CD4-positive, alpha-beta T cell (primary cell): ENCODE results near the gene JPH4. TPM values are rescaled to one million over a fixed set of nuclear protein-coding genes. Genes with fewer than 3 reads are reported as not detected.

Experiments
- ATAC-seq: fragments of 200-7000 bp; cut with Tn5 transposase; one replicate; pipeline ENCODE4 v1.10.0; 2022; ENCODE audit warnings: mild to moderate bottlenecking; ENCODE audit not compliant: poor library complexity
- CTCF ChIA-PET: fragments of 350-600 bp; sonication (Branson Sonifier 250); formaldehyde crosslinking; loops from one replicate; lab custom pipeline; 2021; ENCODE audit warnings: antibody characterized with exemption, inconsistent platforms; lab: Charles Lee
- POLR2A ChIA-PET: fragments of 350-600 bp; sonication (Branson Sonifier 250); formaldehyde crosslinking; loops from one replicate; lab custom pipeline; 2021; ENCODE audit warnings: antibody characterized with exemption, inconsistent platforms; lab: Charles Lee
- DNase-seq, 14 experiments: peaks; one replicate each; pipeline ENCODE4 v3.0.0-alpha.2; 2013 to 2020; ENCODE audit warnings: mixed read lengths in 2 of 14
- H3K27ac ChIP-seq, 2 donors: one replicate each; pipeline versions ENCODE4 v1.5.1 to v1.7.0; 2013; ENCODE audit warnings: low read length in 2 of 2, low read depth in 1 of 2, mild to moderate bottlenecking in 1 of 2
- H3K27me3 ChIP-seq, 2 experiments: 1 replicate in 1 of 2; 2 replicates in 1 of 2; pipeline versions ENCODE4 v1.6.1 to v1.7.0; 2013; ENCODE audit warnings: low read length in 2 of 2, control low read depth in 1 of 2, mild to moderate bottlenecking in 1 of 2, moderate library complexity in 1 of 2; ENCODE audit not compliant: insufficient read depth in 2 of 2, control insufficient read depth in 1 of 2
- H3K36me3 ChIP-seq: one replicate; pipeline ENCODE4 v1.6.1; 2013; ENCODE audit warnings: low read length, control low read depth; ENCODE audit not compliant: insufficient read depth
- H3K4me1 ChIP-seq: one replicate; pipeline ENCODE4 v1.6.1; 2013; ENCODE audit warnings: low read length, control low read depth; ENCODE audit not compliant: insufficient read depth
- H3K4me3 ChIP-seq: one replicate; pipeline ENCODE4 v1.5.1; 2013; ENCODE audit warnings: mild to moderate bottlenecking, low read length, moderate library complexity
- H3K9me3 ChIP-seq, 2 experiments: 1 replicate in 1 of 2; 2 replicates in 1 of 2; pipeline versions ENCODE4 v1.6.1 to v1.7.0; 2013; ENCODE audit warnings: low read length in 2 of 2, mild to moderate bottlenecking in 2 of 2, control low read depth in 1 of 2, moderate library complexity in 1 of 2; ENCODE audit not compliant: control insufficient read depth in 1 of 2, insufficient read depth in 1 of 2
- H3K27ac Mint-ChIP-seq: one replicate; pipeline ENCODE4 v1.8.0; 2020; ENCODE audit warnings: mixed read lengths
- H3K27me3 Mint-ChIP-seq: one replicate; pipeline ENCODE4 v1.8.0; 2021; ENCODE audit warnings: mixed read lengths
- H3K36me3 Mint-ChIP-seq: one replicate; pipeline ENCODE4 v1.8.0; 2021; ENCODE audit warnings: low read depth, mixed read lengths
- H3K4me1 Mint-ChIP-seq: one replicate; pipeline ENCODE4 v1.8.0; 2021; ENCODE audit warnings: low read depth, mixed read lengths
- H3K4me3 Mint-ChIP-seq: one replicate; pipeline ENCODE4 v1.8.0; 2020; ENCODE audit warnings: mild to moderate bottlenecking, mixed read lengths
- H3K9me3 Mint-ChIP-seq: one replicate; pipeline ENCODE4 v1.8.0; 2020; ENCODE audit warnings: mixed read lengths
- intact Hi-C, 2 experiments: fragments of 100-400 bp; cut with DNase I in 1 of 2; cut with micrococcal nuclease in 1 of 2; formaldehyde crosslinking; loops; one replicate each; pipeline versions ENCODE4 v1.15.1 to v1.9.0; 2023 to 2025; cut with DNase I, micrococcal nuclease
- total RNA-seq, 174 experiments: library from RNA in 2 of 174; stranded (reverse) in 2 of 174; gene quantifications; one replicate each; pipeline ENCODE4 v1.2.3 and lab custom pipeline; 2021 to 2026
- TF ChIP-seq, protein P1 (sequence below): fragments of 200-600 bp; IDR thresholded peaks from one replicate; pipeline ENCODE4 v1.8.0; 2022; ENCODE audit warnings: antibody characterized with exemption, mild to moderate bottlenecking

Gene JPH4
- total RNA-seq, 2 experiments from 2014 or later, result not detected

DNA sequence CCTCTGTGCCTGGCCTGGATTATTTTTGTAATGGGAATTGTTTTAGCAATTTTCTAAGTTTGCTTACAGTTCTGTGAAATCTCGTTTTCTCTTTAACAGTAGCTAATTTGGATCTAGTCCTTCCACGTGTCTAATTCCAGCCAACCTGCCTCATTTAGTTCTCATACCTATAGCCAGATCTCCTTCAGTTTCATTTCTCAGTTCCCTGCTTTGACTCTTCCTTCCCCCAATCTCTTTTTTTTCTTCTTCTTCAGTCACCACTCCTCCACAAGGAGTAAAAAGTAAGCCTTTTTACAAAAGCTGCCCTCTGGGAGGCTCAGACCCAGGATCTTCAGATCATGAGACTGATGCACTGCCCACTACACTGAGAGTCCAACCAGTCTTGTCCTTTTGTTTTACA is 21.1 kb downstream of the JPH4 start:
- intact Hi-C loops, result loop anchor here in 1 of 2 experiments (5.0 kb wide), 2 partner anchors 235 to 290 kb away; partner anchors contain the start of gene PABPN1
- H3K4me1 Mint-ChIP-seq, result peaks cover 32% of the 10 kb centered on the region
- DNase-seq (no peak), ATAC-seq (no peak)
- no peaks in the 10 kb centered on the region for H3K9me3 Mint-ChIP-seq
- ChIA-PET CTCF (no interaction called here), POLR2A (interaction anchor here (0.6 to 1.0 kb wide), 2 partner anchors 9 to 79 kb away, joined by 3 to 4 read pairs; no protein-coding TSS in a partner anchor)
- Histone ChIP-seq H3K4me1 (peaks cover 30% of the 10 kb centered on the region), H3K9me3 (no peaks in the 10 kb centered on the region), H3K27ac (peak overlapping the region in 1 of 2 donors; percentile 5), H3K36me3 (peaks cover 43% of the 10 kb centered on the region), H3K27me3 (no peaks in the 10 kb centered on the region), H3K4me3 (no peak overlapping the region)
- no peaks in the 10 kb centered on the region for H3K27me3 Mint-ChIP-seq
- peak overlapping the region; percentile 84 for H3K4me3 Mint-ChIP-seq
- peak overlapping the region; percentile 3 for H3K27ac Mint-ChIP-seq
- peaks cover 35% of the 10 kb centered on the region for H3K36me3 Mint-ChIP-seq
- TF ChIP-seq, protein P1, sequence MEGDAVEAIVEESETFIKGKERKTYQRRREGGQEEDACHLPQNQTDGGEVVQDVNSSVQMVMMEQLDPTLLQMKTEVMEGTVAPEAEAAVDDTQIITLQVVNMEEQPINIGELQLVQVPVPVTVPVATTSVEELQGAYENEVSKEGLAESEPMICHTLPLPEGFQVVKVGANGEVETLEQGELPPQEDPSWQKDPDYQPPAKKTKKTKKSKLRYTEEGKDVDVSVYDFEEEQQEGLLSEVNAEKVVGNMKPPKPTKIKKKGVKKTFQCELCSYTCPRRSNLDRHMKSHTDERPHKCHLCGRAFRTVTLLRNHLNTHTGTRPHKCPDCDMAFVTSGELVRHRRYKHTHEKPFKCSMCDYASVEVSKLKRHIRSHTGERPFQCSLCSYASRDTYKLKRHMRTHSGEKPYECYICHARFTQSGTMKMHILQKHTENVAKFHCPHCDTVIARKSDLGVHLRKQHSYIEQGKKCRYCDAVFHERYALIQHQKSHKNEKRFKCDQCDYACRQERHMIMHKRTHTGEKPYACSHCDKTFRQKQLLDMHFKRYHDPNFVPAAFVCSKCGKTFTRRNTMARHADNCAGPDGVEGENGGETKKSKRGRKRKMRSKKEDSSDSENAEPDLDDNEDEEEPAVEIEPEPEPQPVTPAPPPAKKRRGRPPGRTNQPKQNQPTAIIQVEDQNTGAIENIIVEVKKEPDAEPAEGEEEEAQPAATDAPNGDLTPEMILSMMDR, result no peak

DNA sequence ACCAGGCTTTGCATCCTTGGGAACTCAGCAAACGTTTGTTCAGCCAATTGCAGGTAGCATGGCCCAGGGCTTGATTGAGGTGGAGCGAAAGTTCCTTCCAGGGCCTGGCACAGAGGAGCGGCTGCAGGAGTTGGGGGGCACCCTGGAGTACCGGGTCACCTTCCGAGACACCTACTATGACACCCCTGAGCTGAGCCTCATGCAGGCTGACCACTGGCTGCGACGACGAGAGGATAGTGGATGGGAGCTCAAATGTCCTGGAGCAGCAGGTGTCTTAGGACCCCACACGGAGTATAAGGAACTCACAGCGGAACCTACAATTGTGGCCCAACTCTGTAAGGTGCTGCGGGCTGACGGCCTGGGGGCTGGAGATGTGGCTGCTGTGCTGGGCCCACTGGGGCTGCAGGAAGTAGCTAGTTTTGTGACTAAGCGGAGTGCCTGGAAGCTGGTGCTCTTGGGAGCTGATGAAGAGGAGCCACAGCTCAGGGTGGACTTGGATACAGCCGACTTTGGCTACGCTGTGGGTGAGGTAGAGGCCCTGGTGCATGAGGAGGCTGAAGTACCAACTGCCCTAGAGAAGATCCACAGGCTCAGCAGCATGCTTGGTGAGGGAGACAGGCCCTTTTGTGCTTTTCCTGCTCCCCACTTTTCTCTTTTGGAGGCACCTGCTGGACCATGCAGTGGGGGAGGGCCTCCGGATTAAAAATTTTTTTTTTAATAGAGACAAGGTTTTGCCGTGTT is 21.7 kb downstream of the JPH4 start:
- H3K4me3 ChIP-seq, result peak overlapping the region; percentile 94
- POLR2A ChIA-PET, result interaction anchor here (0.8 to 1.5 kb wide), 4 partner anchors 79 to 461 kb away, joined by 3 to 4 read pairs (median 4); partner anchors contain the start of genes C14orf119 and PABPN1
- H3K36me3 ChIP-seq, result peaks cover 36% of the 10 kb centered on the region
- no peaks in the 10 kb centered on the region for H3K9me3 ChIP-seq
- ATAC-seq (no peak), DNase-seq (peak in 1 of 14 experiments; percentile 30)
- H3K36me3 Mint-ChIP-seq, result peaks cover 33% of the 10 kb centered on the region
- intact Hi-C loops, result loop anchor here in 1 of 2 experiments (5.0 kb wide), 2 partner anchors 235 to 290 kb away; partner anchors contain the start of gene PABPN1
- H3K27me3 ChIP-seq, result no peaks in the 10 kb centered on the region
- H3K27me3 Mint-ChIP-seq, result peaks cover 1% of the 10 kb centered on the region
- H3K4me3 Mint-ChIP-seq, result peak overlapping the region; percentile 99
- TF ChIP-seq, protein P1, result no peak
- CTCF ChIA-PET, result interaction anchor here (0.6 to 2.0 kb wide), 2 partner anchors 14 to 79 kb away, joined by 3 to 8 read pairs; no protein-coding TSS in a partner anchor
- peak overlapping the region; percentile 87 to 89 for H3K27ac ChIP-seq
- peak overlapping the region; percentile 79 for H3K27ac Mint-ChIP-seq
- H3K4me1 Mint-ChIP-seq, result peaks cover 35% of the 10 kb centered on the region
- H3K4me1 ChIP-seq, result peaks cover 34% of the 10 kb centered on the region
- no peaks in the 10 kb centered on the region for H3K9me3 Mint-ChIP-seq

DNA sequence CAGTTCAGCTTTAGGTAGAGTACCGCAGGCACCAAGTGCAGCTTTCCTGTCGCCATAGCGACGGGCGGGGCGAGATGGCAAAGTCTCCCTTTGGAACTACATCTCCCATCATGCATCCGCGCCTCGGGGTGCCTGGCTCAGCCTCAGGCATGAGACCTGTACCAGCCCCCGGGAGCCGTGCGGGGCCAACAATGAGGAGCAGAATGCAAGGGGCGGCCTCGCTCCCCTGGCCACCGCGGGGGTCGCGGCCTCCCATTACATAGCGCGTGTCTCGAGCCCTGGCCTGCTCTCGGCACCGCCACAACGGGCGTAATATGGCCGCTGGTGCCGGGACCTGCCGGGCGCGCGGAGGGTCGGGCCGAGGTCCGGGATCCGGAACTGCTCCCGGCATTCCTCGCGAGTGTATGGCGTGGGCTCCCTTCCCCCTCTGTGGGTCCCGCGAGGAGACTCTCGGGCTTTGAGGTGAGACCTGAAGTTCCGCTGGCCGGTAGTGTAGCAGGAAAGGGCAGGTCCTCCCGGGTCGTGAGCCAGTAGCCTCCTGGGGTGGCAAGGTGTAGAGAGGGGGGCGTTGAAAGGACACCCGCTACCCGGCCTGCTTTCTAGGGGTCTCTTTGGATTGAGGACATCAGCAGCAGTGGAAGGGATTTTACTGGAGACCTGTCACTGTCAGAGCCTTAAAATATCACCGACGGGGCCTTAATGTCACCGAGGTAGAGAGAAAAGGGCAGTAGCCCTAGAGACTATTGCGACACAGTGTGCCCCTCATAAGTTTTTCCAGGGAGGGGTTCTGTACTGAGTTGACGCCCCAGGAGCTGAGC is 22.5 kb downstream of the JPH4 start, which contains the start of gene THTPA:
Gene THTPA (plus strand): TSS at position 390 of the 818 bp plus-strand sequence. CDS start 487 bp downstream, outside the sequence.
- Mint-ChIP-seq H3K27ac (peak within 1 kb of the TSS; percentile 79), H3K27me3 (peaks cover 9% of the 10 kb centered on the region), H3K4me1 (peaks cover 42% of the 10 kb centered on the region), H3K36me3 (peaks cover 26% of the 10 kb centered on the region), H3K4me3 (peak within 1 kb of the TSS; percentile 99), H3K9me3 (no peaks in the 10 kb centered on the region)
- ATAC-seq (peak; percentile 91), DNase-seq (peak; percentile 86 to 96 (median 91))
- peak within 1 kb of the TSS; percentile 94 for H3K4me3 ChIP-seq
- TF ChIP-seq, protein P1, result no peak
- H3K4me1 ChIP-seq, result peaks cover 40% of the 10 kb centered on the region
- H3K9me3 ChIP-seq, result no peaks in the 10 kb centered on the region
- ChIA-PET POLR2A (interaction anchor here (0.6 to 1.5 kb wide), 9 partner anchors 11 to 887 kb away, joined by 3 to 4 read pairs (median 3); partner anchors contain the start of genes C14orf119, NGDN, PABPN1 and SDR39U1), CTCF (interaction anchor here (0.6 to 2.0 kb wide), 2 partner anchors 14 to 78 kb away, joined by 3 to 8 read pairs; no protein-coding TSS in a partner anchor)
- peak within 1 kb of the TSS; percentile 87 to 89 for H3K27ac ChIP-seq
- H3K36me3 ChIP-seq, result peaks cover 29% of the 10 kb centered on the region
- intact Hi-C loops, result loop anchor here (1.0 to 5.0 kb wide), 4 partner anchors 11 to 289 kb away; partner anchors contain the start of genes AP1G2 (in 1 of the 2) and PABPN1 (in 1 of the 2)
- peaks cover 0 to 1% of the 10 kb centered on the region in 2 experiments for H3K27me3 ChIP-seq
